ENCODE data around the gene MTURN. TPM values are rescaled to one million over a fixed set of nuclear protein-coding genes. Genes with fewer than 3 reads are reported as not detected.

Gene MTURN
- polyA plus RNA-seq, 2 of the 4 experiments (the other 2 are of a cell fraction): 2.3 to 2.5 TPM

GRCh38 chr7:30168835-30169573 is 34.2 kb downstream of the MTURN start:
- ATAC-seq: peak; percentile 37 to 55; a peak in 5 of 6 replicates
- peak overlapping the region; percentile 31; the same call in 2 of the 3 replicates for H3K4me2 ChIP-seq
- peaks cover 28% of the 10 kb centered on the region; the same call in 2 of the 3 replicates for H3K4me1 ChIP-seq
- FAIRE-seq: no peak
- no peak overlapping the region for H3K4me3 ChIP-seq
- CTCF ChIA-PET: interaction anchor here (0.8 to 4.1 kb wide), 3 partner anchors 56 to 395 kb away, joined by 3 to 15 read pairs (median 4); no protein-coding TSS in a partner anchor
- TF ChIP-seq FOSL2 (IDR thresholded peaks at IDR 0.05): no peak
- TF ChIP-seq FOSL2 (CRISPR knock-in tag; IDR thresholded peaks at IDR 0.05): peak; percentile 36; the same call in 1 of the 2 replicates
- TF ChIP-seq FOSB (CRISPR knock-in tag; IDR thresholded peaks at IDR 0.05): no peak
- H3K9me3 ChIP-seq: no peaks in the 10 kb centered on the region
- WGBS (ENCODE audit: missing lambda C conversion rate): 62% methylated on average over 16 of the region's 16 CpGs
- POLR2A ChIA-PET: no interaction called here
- peak; percentile 36 to 42 for DNase-seq (ENCODE audit: low read depth in 1 of 2, low spot score in 1 of 2)
- peak overlapping the region in 1 of 2 experiments; percentile 57; a peak in 1 of 6 replicates for H3K27ac ChIP-seq

- Histone ChIP-seq H3K4me1 (peaks cover 28% of the 10 kb centered on the region; the same call in 2 of the 3 replicates), H3K4me2 (peak overlapping the region; percentile 31; the same call in 2 of the 3 replicates), H3K9me3 (no peaks in the 10 kb centered on the region), H3K27ac (peak overlapping the region in 1 of 2 experiments; percentile 57; a peak in 1 of 6 replicates), H3K4me3 (no peak overlapping the region)
- CTCF ChIA-PET: interaction anchor here (1.3 to 4.1 kb wide), 3 partner anchors 56 to 395 kb away, joined by 3 to 15 read pairs (median 4); no protein-coding TSS in a partner anchor
- TF ChIP-seq ZNF302 (CRISPR knock-in tag; IDR thresholded peaks at IDR 0.05): no peak
- POLR2A ChIA-PET: no interaction called here
- WGBS (ENCODE audit: missing lambda C conversion rate): 34% methylated on average over 2 of the region's 2 CpGs
- no peak for DNase-seq (ENCODE audit: low read depth in 1 of 2, low spot score in 1 of 2)
- FAIRE-seq: no peak
- ATAC-seq: no peak; a peak in 1 of 6 replicates
Observed at GRCh38 chr7:30169579-30169978, 34.8 kb downstream of the MTURN start.

GRCh38 chr7:30170476-30171205 is 35.9 kb downstream of the MTURN start:
- 57% methylated on average over 6 of the region's 6 CpGs for WGBS (ENCODE audit: missing lambda C conversion rate)
- H3K27ac ChIP-seq: no peak overlapping the region; a peak in 1 of 6 replicates
- no peak for FAIRE-seq
- H3K4me1 ChIP-seq: peaks cover 28% of the 10 kb centered on the region; the same call in 2 of the 3 replicates
- no peak for TF ChIP-seq NR3C1 (IDR thresholded peaks at IDR 0.05)
- TF ChIP-seq FOSL2 (IDR thresholded peaks at IDR 0.05): no peak
- TF ChIP-seq FOSL2 (CRISPR knock-in tag; IDR thresholded peaks at IDR 0.05): no peak
- TF ChIP-seq ZSCAN20 (CRISPR knock-in tag; IDR thresholded peaks at IDR 0.05): no peak
- TF ChIP-seq MYC (IDR thresholded peaks at IDR 0.05; ENCODE audit: borderline replicate concordance, low read length): no peak
- TF ChIP-seq RARB (CRISPR knock-in tag; IDR thresholded peaks at IDR 0.05): no peak
- no peak for TF ChIP-seq NFE2L2 (conservative IDR thresholded peaks at IDR 0.05; ENCODE audit: low read length)
- TF ChIP-seq HOXB5 (CRISPR knock-in tag; IDR thresholded peaks at IDR 0.05): no peak
- TF ChIP-seq HOXA7 (CRISPR knock-in tag; IDR thresholded peaks at IDR 0.05): no peak
- no peak for TF ChIP-seq KDM5A (IDR thresholded peaks at IDR 0.05)
- H3K4me3 ChIP-seq: no peak overlapping the region
- no peak for ATAC-seq
- POLR2A ChIA-PET: no interaction called here
- H3K4me2 ChIP-seq: no peak overlapping the region
- DNase-seq (ENCODE audit: low read depth in 1 of 2, low spot score in 1 of 2): no peak
- CTCF ChIA-PET: interaction anchor here (1.3 to 4.1 kb wide), 6 partner anchors 11 to 394 kb away, joined by 3 to 15 read pairs (median 4); no protein-coding TSS in a partner anchor
- H3K9me3 ChIP-seq: no peaks in the 10 kb centered on the region

GRCh38 chr7:30171766-30172447 is 37.1 kb downstream of the MTURN start:
- POLR2A ChIA-PET: no interaction called here
- ATAC-seq (peak in 1 of 2 experiments; percentile 25; a peak in 1 of 6 replicates), FAIRE-seq (no peak)
- TF ChIP-seq CTCF (IDR thresholded peaks at IDR 0.05): no peak
- TF ChIP-seq USF2 (IDR thresholded peaks at IDR 0.05): no peak
- no peak for TF ChIP-seq TP53 (CRISPR knock-in tag; IDR thresholded peaks at IDR 0.05)
- TF ChIP-seq MAFK (IDR thresholded peaks at IDR 0.05; ENCODE audit: partially characterized antibody): no peak
- TF ChIP-seq MYC (IDR thresholded peaks at IDR 0.05; ENCODE audit: borderline replicate concordance, low read length): no peak
- TF ChIP-seq ZNF302 (CRISPR knock-in tag; IDR thresholded peaks at IDR 0.05): no peak
- no peak for TF ChIP-seq CEBPB (IDR thresholded peaks at IDR 0.05)
- no peak for TF ChIP-seq KDM1A (IDR thresholded peaks at IDR 0.05; ENCODE audit: low read depth)
- TF ChIP-seq ESRRA (IDR thresholded peaks at IDR 0.05; ENCODE audit: borderline replicate concordance, low read length): no peak
- no peak for TF ChIP-seq HES2 (IDR thresholded peaks at IDR 0.05)
- no peak for TF ChIP-seq PBX3 (IDR thresholded peaks at IDR 0.05)
- TF ChIP-seq SREBF2 (IDR thresholded peaks at IDR 0.05): no peak
- no peak for TF ChIP-seq HOXB5 (CRISPR knock-in tag; IDR thresholded peaks at IDR 0.05)
- TF ChIP-seq CHD2 (IDR thresholded peaks at IDR 0.05; ENCODE audit: low read length, partially characterized antibody): no peak

More at GRCh38 chr7:30171766-30172447, 37.1 kb downstream of the MTURN start:
- peak in 1 of 2 experiments; percentile 19 for DNase-seq (ENCODE audit: low read depth in 1 of 2, low spot score in 1 of 2)
- Histone ChIP-seq H3K9me3 (no peaks in the 10 kb centered on the region), H3K27ac (peak overlapping the region in 1 of 2 experiments; percentile 29; a peak in 1 of 6 replicates), H3K4me3 (no peak overlapping the region), H3K4me1 (peaks cover 28% of the 10 kb centered on the region; the same call in 2 of the 3 replicates), H3K4me2 (peak overlapping the region; percentile 31; the same call in 2 of the 3 replicates)
- WGBS (ENCODE audit: missing lambda C conversion rate): 61% methylated on average over 9 of the region's 9 CpGs
- CTCF ChIA-PET: interaction anchor here (2.0 to 4.1 kb wide), 2 partner anchors 8 to 392 kb away, joined by 14 to 15 read pairs; no protein-coding TSS in a partner anchor
